ENCODE results near the gene SMCP. TPM values are rescaled to one million over a fixed set of nuclear protein-coding genes. Genes with fewer than 3 reads are reported as not detected.

SMCP gene
- polyA plus RNA-seq, 3 donors: not detected

DNA sequence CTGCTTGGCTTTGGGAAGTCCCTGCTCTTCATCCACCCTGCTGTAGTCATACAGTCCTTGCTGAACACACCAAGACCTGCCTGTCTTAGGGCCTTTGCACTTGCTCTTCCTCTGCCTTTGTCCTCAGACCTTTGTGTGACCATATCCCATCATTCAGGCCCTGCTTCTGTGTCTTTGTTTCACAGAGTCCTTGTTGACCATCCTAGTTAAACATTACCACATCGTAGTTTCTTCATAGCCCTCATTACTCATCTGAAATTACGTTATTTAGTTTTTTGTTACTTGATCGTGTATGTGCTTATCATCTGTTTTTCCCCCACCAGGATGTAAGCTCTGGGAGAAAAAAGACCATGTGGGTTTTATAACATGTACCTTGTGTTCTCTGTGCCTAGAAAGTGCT, 50.5 kb downstream of the SMCP start:
- no peak for DNase-seq (ENCODE audit: extremely low read depth in 1 of 11, low read depth in 9 of 11, low spot score in 4 of 11)

DNA sequence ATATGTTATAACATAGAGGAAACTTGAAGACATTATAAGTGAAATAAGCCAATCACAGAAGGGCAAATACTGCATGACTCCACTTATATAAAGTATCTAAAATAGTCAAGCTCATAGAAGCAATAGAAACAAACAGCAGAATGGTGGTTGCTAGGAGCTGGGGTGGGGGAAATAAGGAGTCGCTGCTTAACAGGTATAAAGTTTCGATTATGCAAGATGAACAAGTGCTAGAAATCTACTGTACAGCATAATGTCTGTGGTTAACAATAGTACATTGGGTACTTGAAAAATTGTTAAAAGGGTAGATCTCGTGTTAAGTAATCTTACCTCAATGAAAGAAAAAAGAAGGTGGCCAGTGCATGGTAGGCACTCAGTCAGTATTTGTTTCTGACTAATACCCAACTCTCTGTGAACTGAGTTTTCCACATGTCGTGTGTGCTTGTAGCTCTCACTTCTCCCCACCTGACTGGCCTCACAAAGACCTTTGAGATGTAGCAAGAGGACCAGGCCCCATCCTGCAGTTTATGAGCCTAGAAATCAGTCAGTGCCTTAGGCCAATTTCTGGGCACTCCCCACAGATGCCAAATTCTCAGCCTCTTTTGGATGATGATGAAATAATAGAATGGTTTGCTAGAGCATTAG, 54.2 kb downstream of the SMCP start:
- no peak for DNase-seq (ENCODE audit: extremely low read depth in 1 of 11, low read depth in 9 of 11, low spot score in 4 of 11)

DNA sequence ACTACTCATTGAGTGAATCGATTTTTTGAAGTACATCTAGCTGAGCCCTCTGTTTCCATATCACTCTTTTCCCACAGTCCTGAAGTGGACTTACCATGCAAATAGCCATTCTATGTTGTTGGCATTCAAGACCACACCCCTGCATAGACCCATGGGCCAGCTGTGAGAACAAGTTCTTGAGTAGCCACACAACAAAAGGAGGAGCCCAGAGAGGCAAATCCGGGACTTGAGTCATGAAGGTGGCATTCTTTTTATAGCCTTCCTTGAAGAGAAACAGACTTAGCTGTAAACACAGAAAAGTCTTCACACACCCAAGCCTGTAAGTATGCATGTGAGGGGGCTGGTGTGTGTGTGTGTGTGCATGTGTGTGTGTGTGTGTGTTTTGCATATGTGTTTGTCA, 55.1 kb downstream of the SMCP start:
- no peak for DNase-seq (ENCODE audit: extremely low read depth in 1 of 11, low read depth in 9 of 11, low spot score in 4 of 11)

Other genes with a start within 250 kb of the SMCP start
- not detected for gene LCE2D, start 214.9 kb upstream of the SMCP start, polyA plus RNA-seq (ENCODE audit: insufficient read length in 3 of 3)
- not detected for gene LCE2C, start 203.0 kb upstream of the SMCP start, polyA plus RNA-seq (ENCODE audit: insufficient read length in 3 of 3)
- gene LCE2B, start 192.2 kb upstream of the SMCP start, polyA plus RNA-seq (ENCODE audit: insufficient read length in 3 of 3): not detected
- not detected for gene LCE2A, start 180.0 kb upstream of the SMCP start, polyA plus RNA-seq (ENCODE audit: insufficient read length in 3 of 3)
- not detected for gene LCE4A, start 170.2 kb upstream of the SMCP start, polyA plus RNA-seq (ENCODE audit: insufficient read length in 3 of 3)
- gene KPRP, start 120.3 kb upstream of the SMCP start, polyA plus RNA-seq (ENCODE audit: insufficient read length in 3 of 3): not detected
- not detected for gene LCE1F, start 103.2 kb upstream of the SMCP start, polyA plus RNA-seq (ENCODE audit: insufficient read length in 3 of 3)
- not detected for gene LCE1E, start 92.1 kb upstream of the SMCP start, polyA plus RNA-seq (ENCODE audit: insufficient read length in 3 of 3)
- gene LCE1D, start 81.6 kb upstream of the SMCP start, polyA plus RNA-seq (ENCODE audit: insufficient read length in 3 of 3): not detected
- not detected for gene LCE1C, start 71.7 kb upstream of the SMCP start, polyA plus RNA-seq (ENCODE audit: insufficient read length in 3 of 3)
- gene LCE1B, start 66.4 kb upstream of the SMCP start, polyA plus RNA-seq (ENCODE audit: insufficient read length in 3 of 3): not detected
- not detected for gene LCE1A, start 50.8 kb upstream of the SMCP start, polyA plus RNA-seq (ENCODE audit: insufficient read length in 3 of 3)
- gene LCE6A, start 35.5 kb upstream of the SMCP start, polyA plus RNA-seq (ENCODE audit: insufficient read length in 3 of 3): not detected
- gene LCE7A, start 18.3 kb upstream of the SMCP start, polyA plus RNA-seq (ENCODE audit: insufficient read length in 3 of 3): not detected
- gene IVL, start 30.2 kb downstream of the SMCP start, polyA plus RNA-seq (ENCODE audit: insufficient read length in 3 of 3): under 1 TPM in 2 of 3 donors, not detected in 1; 0.09 to 0.16 TPM
- gene SPRR5, start 68.9 kb downstream of the SMCP start, polyA plus RNA-seq (ENCODE audit: insufficient read length in 3 of 3): not detected
- not detected for gene SPRR4, start 92.3 kb downstream of the SMCP start, polyA plus RNA-seq (ENCODE audit: insufficient read length in 3 of 3)
- not detected for gene SPRR1A, start 105.8 kb downstream of the SMCP start, polyA plus RNA-seq (ENCODE audit: insufficient read length in 3 of 3)
- not detected for gene SPRR3, start 123.4 kb downstream of the SMCP start, polyA plus RNA-seq (ENCODE audit: insufficient read length in 3 of 3)
- gene SPRR1B, start 152.9 kb downstream of the SMCP start, polyA plus RNA-seq (ENCODE audit: insufficient read length in 3 of 3): not detected
- not detected for gene SPRR2D, start 162.8 kb downstream of the SMCP start, polyA plus RNA-seq (ENCODE audit: insufficient read length in 3 of 3)
- gene SPRR2A, start 179.2 kb downstream of the SMCP start, polyA plus RNA-seq (ENCODE audit: insufficient read length in 3 of 3): not detected
- not detected for gene SPRR2B, start 193.3 kb downstream of the SMCP start, polyA plus RNA-seq (ENCODE audit: insufficient read length in 3 of 3)
- gene SPRR2E, start 216.2 kb downstream of the SMCP start, polyA plus RNA-seq (ENCODE audit: insufficient read length in 3 of 3): not detected
- gene SPRR2F, start 235.2 kb downstream of the SMCP start, polyA plus RNA-seq (ENCODE audit: insufficient read length in 3 of 3): not detected